GM19468 (cell line): ENCODE measurements around the gene PKN2.

Experiments used
- ATAC-seq: cut with Tn5 transposase; IDR thresholded peaks from one replicate; pipeline ENCODE4 v1.9.1; 2021; ENCODE audit warnings: mild to moderate bottlenecking, moderate library complexity, moderate number of reproducible peaks; ENCODE audit not compliant: unreplicated experiment; ENCODE audit errors: extremely low read depth

The PKN2 gene

DNA sequence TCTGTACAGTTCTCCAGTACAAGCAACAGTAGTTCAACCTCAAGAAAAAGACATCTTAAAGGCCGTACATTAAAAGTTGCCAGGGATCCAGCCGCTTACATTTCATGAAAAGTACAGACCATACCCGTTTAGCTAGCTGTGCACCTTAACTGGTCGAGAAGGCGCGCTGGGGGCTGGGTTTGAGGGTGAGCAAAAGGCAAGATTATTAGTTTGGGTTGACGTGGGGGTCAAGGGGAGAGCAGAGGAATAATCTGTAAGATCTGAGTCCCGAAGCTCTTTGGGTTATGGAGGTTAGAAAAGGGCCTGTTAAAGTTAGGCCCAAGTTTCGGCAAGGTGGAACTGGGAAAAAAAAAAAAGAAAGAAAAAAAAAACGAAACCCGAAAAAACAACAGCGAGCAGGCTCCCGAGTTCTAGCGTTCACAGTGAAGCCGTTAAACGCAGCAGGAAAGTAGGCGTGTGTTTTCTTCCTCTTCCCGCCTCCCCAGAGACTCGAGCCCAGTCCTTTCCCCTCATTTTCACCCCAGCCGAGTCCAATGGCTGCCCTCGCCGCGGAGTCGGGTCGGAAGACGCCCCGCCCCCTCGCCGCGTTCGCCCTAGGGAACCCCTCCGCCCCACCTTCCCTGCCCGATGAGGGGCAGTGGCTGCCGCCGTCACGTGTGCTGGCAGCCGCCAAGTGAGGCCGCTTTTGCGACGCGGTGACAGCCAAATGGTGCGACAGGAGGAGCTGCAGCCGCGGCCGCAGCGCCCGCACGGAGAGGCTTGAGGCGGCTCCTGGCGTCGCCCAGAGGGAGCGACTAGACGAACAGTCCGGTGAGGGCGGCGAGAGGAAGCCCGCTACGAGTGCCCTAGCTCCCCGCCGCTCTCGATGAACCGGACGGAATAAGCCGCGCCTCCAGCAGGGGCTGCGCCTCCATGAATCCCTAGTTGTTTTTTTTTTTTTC, at the start of gene PKN2:
TSS of gene PKN2 (plus strand) at position 733 of the 941 bp plus-strand sequence. CDS start 308 bp downstream, outside the sequence.
- ATAC-seq: peak; percentile 86

DNA sequence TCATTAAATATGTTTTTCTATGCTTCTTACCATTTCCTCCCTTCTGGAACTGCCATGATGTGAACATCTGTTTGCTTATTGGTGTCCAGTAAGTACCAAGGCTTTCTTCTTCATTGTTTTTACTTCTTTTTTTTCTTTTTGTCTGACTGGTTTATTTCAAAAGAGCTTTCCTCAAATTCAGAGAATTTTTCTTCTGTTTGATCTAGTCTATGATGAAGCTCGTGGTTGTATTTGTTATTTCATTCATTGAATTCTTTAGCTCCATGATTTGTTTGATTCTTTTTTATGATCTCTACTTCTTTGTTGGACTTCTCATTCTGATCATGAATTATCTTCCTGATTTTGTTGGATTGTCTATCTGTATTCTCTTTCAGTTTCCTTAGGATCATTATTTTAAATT, 49.5 kb upstream of the PKN2 start:
- no peak for ATAC-seq

GRCh38 chr1:88640060-88640459, 44.0 kb upstream of the PKN2 start:
- no peak for ATAC-seq

DNA sequence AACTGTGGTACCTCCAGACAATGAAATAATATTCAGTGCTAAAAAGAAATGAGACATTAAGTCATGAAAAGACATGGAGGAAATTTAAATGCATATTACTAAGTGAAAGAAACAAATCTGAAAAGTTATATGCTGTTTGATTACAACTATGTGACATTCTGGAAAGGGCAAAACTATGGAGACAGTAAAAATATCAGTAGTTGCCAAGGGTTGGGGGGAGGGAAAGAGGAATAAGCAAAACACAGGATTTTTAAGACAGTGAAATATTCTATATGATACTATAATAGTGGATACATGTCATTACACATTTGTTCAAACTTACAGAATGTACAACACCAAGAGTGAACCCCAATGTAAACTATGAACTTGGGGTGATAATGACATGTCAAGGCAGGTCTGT, 38.2 kb upstream of the PKN2 start:
- ATAC-seq: no peak

- no peak for ATAC-seq
These were observed 37.4 kb upstream of the PKN2 start for GRCh38 chr1:88646476-88647248.

- peak; percentile 71 for ATAC-seq
These were observed 36.8 kb upstream of the PKN2 start for GRCh38 chr1:88647249-88647645.

DNA sequence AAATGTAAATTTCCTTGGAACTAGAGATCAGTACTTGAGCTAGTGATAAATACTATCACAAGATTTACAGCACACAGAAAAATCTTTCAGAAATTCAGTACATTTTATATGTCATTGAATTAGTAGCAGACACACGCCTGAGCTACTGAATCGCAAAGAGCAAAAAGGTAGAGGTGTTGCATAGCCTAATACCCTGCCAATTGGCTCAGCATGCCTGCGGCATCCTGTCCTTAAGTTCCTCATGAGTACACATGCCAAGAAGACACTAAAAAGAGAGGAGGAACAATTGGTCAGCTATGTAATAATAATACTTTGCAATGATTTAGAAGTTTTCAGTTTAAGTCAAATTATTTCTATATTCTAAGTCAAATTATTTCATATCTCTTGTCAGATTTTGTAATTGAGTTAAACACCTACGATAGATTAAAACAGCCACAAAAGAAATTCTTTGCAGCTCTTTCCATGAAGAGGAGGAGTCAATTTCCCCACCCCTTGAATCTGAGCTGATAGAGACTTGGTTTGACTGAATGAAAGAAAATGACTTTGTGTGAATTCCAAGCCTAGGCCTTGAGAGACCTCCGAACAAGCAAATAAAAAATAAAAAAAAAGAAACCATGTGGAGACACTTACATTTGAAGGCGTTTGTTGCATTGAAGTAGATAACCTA, 36.2 kb upstream of the PKN2 start:
- no peak for ATAC-seq

GRCh38 chr1:88648706-88649105, 35.4 kb upstream of the PKN2 start:
- no peak for ATAC-seq

- no peak for ATAC-seq
These were observed 34.1 kb upstream of the PKN2 start for GRCh38 chr1:88649932-88650331.

DNA sequence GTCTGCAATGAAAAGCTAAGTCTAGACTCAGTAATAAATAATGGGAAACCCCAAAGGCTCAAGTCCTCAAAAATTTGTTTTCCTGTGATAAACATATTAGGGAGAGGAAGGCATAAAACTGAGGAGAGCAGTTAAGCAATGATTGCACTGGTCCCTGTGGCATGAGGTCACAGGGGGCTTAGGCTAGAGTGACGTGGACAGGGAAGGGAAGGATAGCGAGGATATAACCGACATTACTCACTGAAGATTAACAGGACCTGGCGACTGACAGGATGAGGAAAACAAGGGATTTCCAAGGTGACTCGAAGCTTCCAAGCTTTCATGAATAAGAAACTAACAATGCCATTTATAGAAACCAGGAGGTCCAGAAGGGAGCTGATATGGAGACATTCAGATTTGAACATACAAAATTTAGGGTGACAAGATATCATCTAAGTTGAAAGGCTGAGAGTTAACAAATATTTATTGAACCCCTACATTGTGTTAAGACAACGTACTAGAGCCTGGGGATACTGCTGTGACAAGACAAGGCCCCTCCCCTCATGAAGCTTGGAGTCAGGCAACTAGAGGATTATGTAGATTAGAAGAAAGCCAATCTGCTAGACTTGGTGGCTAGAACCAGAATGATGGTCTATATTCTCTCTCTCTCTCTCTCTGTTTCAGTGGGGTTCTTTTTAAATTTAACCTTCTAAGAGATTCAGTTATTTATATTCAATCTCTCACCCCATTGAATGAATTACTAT, 33.2 kb upstream of the PKN2 start:
- ATAC-seq: no peak

- ATAC-seq: no peak
These were observed 28.9 kb upstream of the PKN2 start for GRCh38 chr1:88655140-88655539.

- ATAC-seq: no peak
These were observed 28.3 kb upstream of the PKN2 start for GRCh38 chr1:88655685-88656299.

DNA sequence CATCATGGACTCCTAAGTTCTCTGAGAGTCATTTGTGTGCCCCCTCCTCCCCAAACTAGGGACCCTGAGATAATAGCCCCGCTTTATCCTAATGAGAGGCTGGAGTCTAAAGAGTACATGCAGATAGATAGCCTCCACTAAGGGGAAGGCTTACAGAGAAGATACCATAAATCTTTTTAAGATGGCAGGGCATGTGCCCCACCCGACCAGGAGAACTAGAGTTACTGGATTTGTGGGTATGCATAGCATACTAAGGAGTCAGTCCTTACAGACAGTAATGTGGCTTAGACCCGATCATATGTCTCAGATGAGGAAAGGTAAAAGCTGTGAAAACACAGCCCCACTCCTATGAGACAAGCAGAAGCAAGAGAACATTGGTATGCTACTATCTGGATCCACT, 25.7 kb upstream of the PKN2 start:
- ATAC-seq: no peak

DNA sequence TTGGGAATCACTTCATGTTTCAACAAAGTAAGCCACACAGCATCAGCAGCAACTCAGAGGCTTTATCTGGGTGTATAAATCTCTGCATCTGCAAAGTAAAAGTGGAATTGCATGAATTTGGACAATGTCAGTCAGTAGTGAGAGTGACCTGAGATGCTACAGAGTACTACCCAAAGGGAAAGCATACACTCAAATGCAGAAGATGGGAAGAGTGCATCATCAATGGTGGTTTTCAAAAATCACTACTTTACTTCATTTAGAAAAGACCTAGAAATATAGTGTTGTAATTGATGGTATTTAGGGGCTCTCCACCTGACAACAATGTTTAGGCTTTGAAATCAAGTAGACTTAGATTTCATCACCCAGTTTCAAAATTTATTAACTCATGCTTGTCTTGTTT, 24.5 kb upstream of the PKN2 start:
- no peak for ATAC-seq

- ATAC-seq: no peak
These were observed 22.9 kb upstream of the PKN2 start for GRCh38 chr1:88661188-88661587.

DNA sequence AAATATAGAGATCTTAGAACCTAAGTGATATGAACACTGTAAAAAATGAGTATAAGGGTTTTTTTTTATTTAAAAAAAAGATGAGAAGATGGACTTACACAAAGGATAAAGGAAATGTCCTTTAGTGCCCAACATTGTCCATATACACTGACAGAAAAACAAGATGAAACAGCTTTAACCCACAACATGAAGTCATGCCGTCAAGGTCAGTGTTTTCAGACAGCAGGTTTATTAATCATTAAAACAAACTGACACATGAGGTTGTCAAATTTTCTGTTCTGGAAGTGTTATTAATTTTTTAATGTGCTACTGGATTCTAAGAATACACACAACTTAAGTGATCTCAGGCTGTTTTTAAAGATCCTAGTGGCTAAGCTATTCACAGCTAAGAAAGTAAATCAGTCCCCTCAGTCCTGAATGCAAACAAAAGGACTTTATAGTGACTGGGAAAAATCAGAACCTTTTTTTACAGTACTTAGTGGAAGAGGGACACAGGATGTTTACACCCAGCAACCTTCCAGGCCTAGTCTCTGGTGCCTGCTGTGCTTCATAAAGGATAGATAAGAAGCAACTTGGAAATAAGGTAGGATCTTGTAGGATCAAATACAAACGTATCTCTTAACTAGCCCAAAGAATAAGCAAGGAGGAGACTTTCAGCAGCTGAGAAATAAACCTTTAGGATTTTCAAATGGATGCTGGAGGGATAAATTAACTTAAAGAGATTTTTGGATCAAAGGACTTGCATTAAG, 21.9 kb upstream of the PKN2 start:
- ATAC-seq: peak; percentile 27

- ATAC-seq: no peak
These were observed 21.4 kb upstream of the PKN2 start for GRCh38 chr1:88662723-88663122.

- no peak for ATAC-seq
These were observed 15.7 kb upstream of the PKN2 start for GRCh38 chr1:88668405-88668804.

DNA sequence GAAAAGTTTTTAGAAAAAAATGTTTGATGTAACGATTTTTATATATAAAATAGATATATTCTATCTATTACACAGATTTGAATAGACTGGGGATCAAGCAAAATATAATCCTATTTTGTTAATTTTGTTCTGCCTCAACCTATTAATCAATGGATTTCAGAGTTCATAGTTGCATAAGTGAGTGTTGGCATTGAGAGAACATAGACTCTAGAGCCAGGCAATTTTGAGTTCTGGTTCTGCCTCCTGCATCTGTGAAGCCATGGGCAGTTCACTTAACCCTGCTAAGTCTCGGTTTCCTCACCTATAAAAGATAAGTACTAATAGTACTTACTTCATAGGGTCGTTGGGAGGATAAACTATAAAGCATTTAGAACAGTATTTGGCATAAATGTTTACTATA, 13.6 kb upstream of the PKN2 start:
- ATAC-seq: no peak
